BLaER1 (cell line): ENCODE results near the gene BIRC2.
A peak's percentile ranks its signal among the peaks of the same experiment; 100 is the strongest.
"Not testable (repeated sequence)": the region's sequence is repeated elsewhere in the genome, so short reads cannot be mapped to it uniquely, and the experiment has no call there.

Source experiments
- H3K27ac ChIP-seq: shearing (Covaris generic); formaldehyde crosslinking; 2 replicates; pipeline ENCODE4 v1.8.1; 2022
- H3K27me3 ChIP-seq: shearing (Covaris generic); formaldehyde crosslinking; 2 replicates; pipeline ENCODE4 v1.8.1; 2022
- H3K36me3 ChIP-seq: shearing (Covaris generic); formaldehyde crosslinking; 2 replicates; pipeline ENCODE4 v1.8.1; 2022
- H3K4me1 ChIP-seq: shearing (Covaris generic); formaldehyde crosslinking; 2 replicates; pipeline ENCODE4 v1.8.1; 2022
- H3K4me2 ChIP-seq: shearing (Covaris generic); formaldehyde crosslinking; 2 replicates; pipeline ENCODE4 v1.8.1; 2022
- H3K4me3 ChIP-seq: shearing (Covaris generic); formaldehyde crosslinking; 2 replicates; pipeline ENCODE4 v1.8.1; 2022
- H3K9ac ChIP-seq: shearing (Covaris generic); formaldehyde crosslinking; 2 replicates; pipeline ENCODE4 v1.8.1; 2022
- H3K9me3 ChIP-seq: shearing (Covaris generic); formaldehyde crosslinking; 2 replicates; pipeline ENCODE4 v1.8.1; 2022
- H4K20me1 ChIP-seq: shearing (Covaris generic); formaldehyde crosslinking; 2 replicates; pipeline ENCODE4 v1.8.1; 2022
- Cebpa-rat ChIP-seq: shearing (Covaris generic); IDR thresholded peaks from 2 replicates; pipeline ENCODE4 v1.8.1; 2022

The BIRC2 gene

DNA sequence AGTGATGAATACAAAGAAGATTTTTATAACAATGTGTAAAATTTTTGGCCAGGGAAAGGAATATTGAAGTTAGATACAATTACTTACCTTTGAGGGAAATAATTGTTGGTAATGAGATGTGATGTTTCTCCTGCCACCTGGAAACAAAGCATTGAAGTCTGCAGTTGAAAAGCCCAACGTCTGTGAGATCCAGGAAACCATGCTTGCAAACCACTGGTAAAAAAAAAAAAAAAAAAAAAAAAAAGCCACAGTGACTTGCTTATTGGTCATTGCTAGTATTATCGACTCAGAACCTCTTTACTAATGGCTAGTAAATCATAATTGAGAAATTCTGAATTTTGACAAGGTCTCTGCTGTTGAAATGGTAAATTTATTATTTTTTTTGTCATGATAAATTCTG lies 24.5 kb upstream of the BIRC2 start:
- Histone ChIP-seq H3K9me3 (no peaks in the 10 kb centered on the region), H3K4me2 (peak overlapping the region; percentile 10; the same call in 1 of the 2 replicates), H3K4me1 (peaks cover 19% of the 10 kb centered on the region), H3K27ac (no peak overlapping the region), H4K20me1 (no peaks in the 10 kb centered on the region), H3K4me3 (no peak overlapping the region), H3K36me3 (no peaks in the 10 kb centered on the region), H3K27me3 (no peaks in the 10 kb centered on the region), H3K9ac (no peak overlapping the region)
- TF ChIP-seq Cebpa-rat, result no peak

GRCh38 chr11:102323542-102324251 lies 23.3 kb upstream of the BIRC2 start:
- H3K4me1 ChIP-seq, result peaks cover 9% of the 10 kb centered on the region
- no peaks in the 10 kb centered on the region for H4K20me1 ChIP-seq
- H3K9me3 ChIP-seq, result no peaks in the 10 kb centered on the region
- no peak overlapping the region for H3K27ac ChIP-seq
- H3K36me3 ChIP-seq, result no peaks in the 10 kb centered on the region
- H3K9ac ChIP-seq, result no peak overlapping the region
- TF ChIP-seq Cebpa-rat, result no peak
- no peak overlapping the region for H3K4me3 ChIP-seq
- no peak overlapping the region for H3K4me2 ChIP-seq
- no peaks in the 10 kb centered on the region for H3K27me3 ChIP-seq

GRCh38 chr11:102325088-102325487 lies 21.9 kb upstream of the BIRC2 start:
- no peaks in the 10 kb centered on the region for H4K20me1 ChIP-seq
- no peak overlapping the region for H3K4me3 ChIP-seq
- H3K9ac ChIP-seq, result no peak overlapping the region
- H3K4me1 ChIP-seq, result peaks cover 9% of the 10 kb centered on the region
- no peaks in the 10 kb centered on the region for H3K36me3 ChIP-seq
- H3K27me3 ChIP-seq, result no peaks in the 10 kb centered on the region
- H3K4me2 ChIP-seq, result no peak overlapping the region
- H3K9me3 ChIP-seq, result no peaks in the 10 kb centered on the region
- no peak for TF ChIP-seq Cebpa-rat
- H3K27ac ChIP-seq, result no peak overlapping the region

- H4K20me1 ChIP-seq, result no peaks in the 10 kb centered on the region
- no peaks in the 10 kb centered on the region for H3K4me1 ChIP-seq
- no peak overlapping the region for H3K27ac ChIP-seq
- no peaks in the 10 kb centered on the region for H3K9me3 ChIP-seq
- no peak overlapping the region for H3K4me3 ChIP-seq
- H3K27me3 ChIP-seq, result no peaks in the 10 kb centered on the region
- H3K36me3 ChIP-seq, result no peaks in the 10 kb centered on the region
- no peak overlapping the region for H3K4me2 ChIP-seq
- no peak overlapping the region for H3K9ac ChIP-seq
- TF ChIP-seq Cebpa-rat, result no peak
These were observed 18.3 kb upstream of the BIRC2 start for GRCh38 chr11:102328748-102329147.

DNA sequence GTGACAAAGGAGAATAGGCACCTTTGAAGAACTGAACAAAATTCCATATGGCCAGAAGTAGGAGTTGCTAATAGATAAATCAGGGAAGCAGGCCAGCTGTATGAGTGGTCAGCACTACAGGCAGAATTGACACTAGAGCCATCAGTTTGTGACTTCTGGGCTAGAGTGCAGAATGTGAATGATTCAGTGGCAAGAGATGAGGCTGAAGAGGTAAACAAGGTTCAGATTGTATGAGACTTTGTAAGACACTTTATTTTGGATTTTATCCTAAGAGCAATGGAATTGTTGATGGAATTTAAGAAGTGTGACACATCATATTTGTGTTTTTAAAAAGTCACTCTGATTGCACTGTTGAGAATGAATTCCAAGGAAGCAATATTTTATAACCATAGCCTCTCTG lies 16.8 kb upstream of the BIRC2 start:
- Histone ChIP-seq H3K4me2 (no peak overlapping the region), H3K27ac (no peak overlapping the region), H3K27me3 (no peaks in the 10 kb centered on the region), H3K36me3 (no peaks in the 10 kb centered on the region), H3K4me1 (no peaks in the 10 kb centered on the region), H3K9me3 (no peaks in the 10 kb centered on the region), H3K9ac (no peak overlapping the region), H4K20me1 (no peaks in the 10 kb centered on the region), H3K4me3 (no peak overlapping the region)
- no peak for TF ChIP-seq Cebpa-rat

DNA sequence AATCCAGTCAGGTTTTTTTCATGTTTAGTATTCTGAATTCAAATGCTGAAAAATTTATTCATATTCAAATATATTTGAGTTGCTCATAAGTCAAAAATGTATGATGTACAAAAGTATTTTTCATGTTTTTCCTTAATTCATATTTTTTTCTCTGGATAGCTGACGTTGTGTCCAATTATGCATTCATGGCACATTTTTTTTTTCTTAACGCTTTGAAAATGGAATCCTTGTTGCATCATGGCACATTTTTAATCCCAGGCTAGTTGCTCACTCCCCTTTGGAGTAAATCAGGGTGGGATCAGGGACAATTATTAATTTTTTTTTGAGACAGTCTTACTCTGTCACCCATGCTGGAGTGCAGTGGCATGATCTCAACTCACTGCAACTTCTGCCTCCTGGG lies 15.7 kb upstream of the BIRC2 start:
- H3K4me3 ChIP-seq, result no peak overlapping the region
- H3K9ac ChIP-seq, result no peak overlapping the region
- no peaks in the 10 kb centered on the region for H3K27me3 ChIP-seq
- no peaks in the 10 kb centered on the region for H3K9me3 ChIP-seq
- H3K36me3 ChIP-seq, result no peaks in the 10 kb centered on the region
- H3K4me1 ChIP-seq, result no peaks in the 10 kb centered on the region
- H3K4me2 ChIP-seq, result no peak overlapping the region
- no peak for TF ChIP-seq Cebpa-rat
- no peaks in the 10 kb centered on the region for H4K20me1 ChIP-seq
- no peak overlapping the region for H3K27ac ChIP-seq

- H3K36me3 ChIP-seq, result no peaks in the 10 kb centered on the region
- no peak for TF ChIP-seq Cebpa-rat
- no peaks in the 10 kb centered on the region for H3K9me3 ChIP-seq
These were observed 14.4 kb upstream of the BIRC2 start for GRCh38 chr11:102332611-102332994.

GRCh38 chr11:102338479-102339010 lies 8.5 kb upstream of the BIRC2 start:
- Histone ChIP-seq H3K9me3 (no peaks in the 10 kb centered on the region), H3K4me1 (no peaks in the 10 kb centered on the region), H3K4me2 (no peak overlapping the region), H3K27me3 (no peaks in the 10 kb centered on the region), H3K9ac (no peak overlapping the region), H3K27ac (no peak overlapping the region), H3K36me3 (no peaks in the 10 kb centered on the region), H3K4me3 (no peak overlapping the region), H4K20me1 (no peaks in the 10 kb centered on the region)
- no peak for TF ChIP-seq Cebpa-rat

More at GRCh38 chr11:102332611-102332994, 14.4 kb upstream of the BIRC2 start:
- Histone ChIP-seq H3K27me3 (no peaks in the 10 kb centered on the region), H3K27ac (no peak overlapping the region), H3K9ac (no peak overlapping the region), H4K20me1 (no peaks in the 10 kb centered on the region), H3K4me2 (no peak overlapping the region), H3K4me3 (no peak overlapping the region), H3K4me1 (no peaks in the 10 kb centered on the region)

GRCh38 chr11:102341311-102341710 lies 5.7 kb upstream of the BIRC2 start:
- H3K36me3 ChIP-seq, result not testable (repeated sequence)

GRCh38 chr11:102341844-102342318 lies 5.1 kb upstream of the BIRC2 start:
- H3K36me3 ChIP-seq, result no peaks in the 10 kb centered on the region
- no peaks in the 10 kb centered on the region for H4K20me1 ChIP-seq
- TF ChIP-seq Cebpa-rat, result no peak
- no peaks in the 10 kb centered on the region for H3K9me3 ChIP-seq
- no peak overlapping the region for H3K27ac ChIP-seq
- H3K4me2 ChIP-seq, result no peak overlapping the region
- peaks cover 22% of the 10 kb centered on the region for H3K4me1 ChIP-seq
- no peak overlapping the region for H3K9ac ChIP-seq
- H3K27me3 ChIP-seq, result no peaks in the 10 kb centered on the region
- no peak overlapping the region for H3K4me3 ChIP-seq

More at GRCh38 chr11:102341311-102341710, 5.7 kb upstream of the BIRC2 start:
- H3K27me3 ChIP-seq, H3K9me3 ChIP-seq, H3K9ac ChIP-seq, H3K4me2 ChIP-seq, H3K4me3 ChIP-seq, H3K27ac ChIP-seq, H4K20me1 ChIP-seq: not testable (repeated sequence)
- H3K4me1 ChIP-seq, result peaks cover 21% of the 10 kb centered on the region
